Astrocyte (in vitro differentiated cells and primary cell): Measurements from ENCODE around the gene DGKI. TPM values are rescaled to one million over a fixed set of nuclear protein-coding genes. Genes with fewer than 3 reads are reported as not detected.

ENCODE experiments used
- DNase-seq: peaks from one replicate; pipeline ENCODE4 v3.0.0-alpha.2; 2010; ENCODE audit warnings: low read depth
- FAIRE-seq: peaks from 2 replicates; lab custom pipeline; 2011; peaks lifted over from hg19 to GRCh38; lab: Jason Lieb, UNC
- H2AFZ ChIP-seq: 2 replicates; pipeline ENCODE4 v1.6.0; 2012; ENCODE audit warnings: low read depth, low read length, inconsistent platforms
- H3K27ac ChIP-seq: 2 replicates; pipeline ENCODE4 v1.5.1; 2011; ENCODE audit warnings: low read depth, low read length, inconsistent platforms
- H3K27me3 ChIP-seq: 2 replicates; pipeline ENCODE4 v1.6.0; 2011; ENCODE audit warnings: low read length, inconsistent platforms; ENCODE audit not compliant: insufficient read depth
- H3K36me3 ChIP-seq: 2 replicates; pipeline ENCODE4 v1.5.1; 2011; ENCODE audit warnings: low read length, inconsistent platforms; ENCODE audit not compliant: insufficient read depth
- H3K4me1 ChIP-seq: 2 replicates; pipeline ENCODE4 v1.5.1; 2011; ENCODE audit warnings: low read length, inconsistent platforms; ENCODE audit not compliant: insufficient read depth
- H3K4me2 ChIP-seq: 2 replicates; pipeline ENCODE4 v1.6.0; 2012; ENCODE audit warnings: low read length, inconsistent platforms
- H3K4me3 ChIP-seq: 2 replicates; pipeline ENCODE4 v1.5.1; 2011; ENCODE audit warnings: low read depth, mild to moderate bottlenecking, low read length, inconsistent platforms; ENCODE audit not compliant: insufficient read depth
- H3K79me2 ChIP-seq: 2 replicates; pipeline ENCODE4 v1.6.0; 2012; ENCODE audit warnings: mild to moderate bottlenecking, low read length, inconsistent platforms; ENCODE audit not compliant: insufficient read depth
- H3K9ac ChIP-seq: 2 replicates; pipeline ENCODE4 v1.6.0; 2012; ENCODE audit warnings: mild to moderate bottlenecking, low read length, inconsistent platforms
- H3K9me3 ChIP-seq: 2 replicates; pipeline ENCODE4 v1.5.1; 2012; ENCODE audit warnings: low read depth, mild to moderate bottlenecking, low read length, inconsistent platforms; ENCODE audit not compliant: insufficient read depth
- H4K20me1 ChIP-seq: 2 replicates; pipeline ENCODE4 v1.6.0; 2012; ENCODE audit warnings: low read length, inconsistent platforms; ENCODE audit not compliant: insufficient read depth
- H3K27ac Mint-ChIP-seq: one replicate; pipeline ENCODE4 v1.8.0; 2021; ENCODE audit warnings: mild to moderate bottlenecking, mixed read lengths; ENCODE audit not compliant: unreplicated experiment
- H3K27me3 Mint-ChIP-seq: one replicate; pipeline ENCODE4 v1.8.0; 2021; ENCODE audit warnings: low read depth, mixed read lengths; ENCODE audit not compliant: unreplicated experiment
- H3K36me3 Mint-ChIP-seq: one replicate; pipeline ENCODE4 v1.8.0; 2021; ENCODE audit warnings: low read depth, mixed read lengths; ENCODE audit not compliant: unreplicated experiment
- H3K4me1 Mint-ChIP-seq: one replicate; pipeline ENCODE4 v1.8.0; 2021; ENCODE audit warnings: low read depth, mixed read lengths; ENCODE audit not compliant: unreplicated experiment
- H3K4me3 Mint-ChIP-seq: one replicate; pipeline ENCODE4 v1.8.0; 2021; ENCODE audit warnings: mild to moderate bottlenecking, moderate library complexity, mixed read lengths; ENCODE audit not compliant: unreplicated experiment
- H3K9me3 Mint-ChIP-seq: one replicate; pipeline ENCODE4 v1.8.0; 2021; ENCODE audit warnings: mild to moderate bottlenecking, mixed read lengths; ENCODE audit not compliant: unreplicated experiment
- CTCF ChIP-seq: IDR thresholded peaks from 2 replicates; pipeline ENCODE4 v1.5.1; 2011; ENCODE audit warnings: low read depth, mild to moderate bottlenecking, inconsistent platforms, low read length, moderate library complexity; ENCODE audit not compliant: insufficient read depth
- EZH2 ChIP-seq: IDR thresholded peaks from 2 replicates; pipeline ENCODE4 v1.6.1; 2012; ENCODE audit warnings: mild to moderate bottlenecking, low read length, inconsistent platforms; ENCODE audit not compliant: insufficient read depth
- total RNA-seq: library from RNA; stranded (reverse); gene quantifications from 2 replicates; pipeline ENCODE4 v1.2.1, GENCODE V29; 2021

The DGKI gene
- total RNA-seq, 1 donor from 2014 or later: 6.3 TPM

- no peaks in the 10 kb centered on the region for H3K4me1 ChIP-seq
- no peak for DNase-seq
- no peak overlapping the region for H3K4me3 Mint-ChIP-seq
- H3K4me2 ChIP-seq: no peak overlapping the region
- no peaks in the 10 kb centered on the region for H4K20me1 ChIP-seq
- H2AFZ ChIP-seq: no peak overlapping the region
- peaks cover 5% of the 10 kb centered on the region for H3K4me1 Mint-ChIP-seq
- no peak overlapping the region for H3K27ac ChIP-seq
- FAIRE-seq: no peak
- H3K36me3 Mint-ChIP-seq: no peaks in the 10 kb centered on the region
- no peaks in the 10 kb centered on the region for H3K79me2 ChIP-seq
- TF ChIP-seq CTCF (no peak), EZH2 (no peak)
- H3K9ac ChIP-seq: no peak overlapping the region
- H3K36me3 ChIP-seq: no peaks in the 10 kb centered on the region
- no peaks in the 10 kb centered on the region for H3K9me3 ChIP-seq
- no peaks in the 10 kb centered on the region for H3K27me3 Mint-ChIP-seq
- H3K9me3 Mint-ChIP-seq: no peaks in the 10 kb centered on the region
- no peaks in the 10 kb centered on the region for H3K27me3 ChIP-seq
- no peak overlapping the region for H3K4me3 ChIP-seq
- H3K27ac Mint-ChIP-seq: no peak overlapping the region
Measured at GRCh38 chr7:137609500-137609899, 237.3 kb downstream of the DGKI start.

- Mint-ChIP-seq H3K9me3 (no peaks in the 10 kb centered on the region), H3K27me3 (peaks cover 3% of the 10 kb centered on the region), H3K27ac (no peak overlapping the region), H3K4me1 (no peaks in the 10 kb centered on the region), H3K36me3 (no peaks in the 10 kb centered on the region), H3K4me3 (no peak overlapping the region)
- DNase-seq (peak; percentile 33), FAIRE-seq (no peak)
- peak; percentile 34 for TF ChIP-seq CTCF
- no peak for TF ChIP-seq EZH2
- no peak overlapping the region for H2AFZ ChIP-seq
- H3K4me2 ChIP-seq: no peak overlapping the region
- no peak overlapping the region for H3K27ac ChIP-seq
- no peaks in the 10 kb centered on the region for H3K27me3 ChIP-seq
- H3K9ac ChIP-seq: no peak overlapping the region
- no peaks in the 10 kb centered on the region for H3K4me1 ChIP-seq
- no peaks in the 10 kb centered on the region for H3K36me3 ChIP-seq
- H4K20me1 ChIP-seq: no peaks in the 10 kb centered on the region
- H3K4me3 ChIP-seq: no peak overlapping the region
- H3K9me3 ChIP-seq: no peaks in the 10 kb centered on the region
- no peaks in the 10 kb centered on the region for H3K79me2 ChIP-seq
Measured at GRCh38 chr7:137606061-137606674, 240.6 kb downstream of the DGKI start.

- H3K9me3 Mint-ChIP-seq: no peaks in the 10 kb centered on the region
- H3K4me3 Mint-ChIP-seq: no peak overlapping the region
- H3K9ac ChIP-seq: no peak overlapping the region
- no peaks in the 10 kb centered on the region for H3K36me3 Mint-ChIP-seq
- H3K27me3 ChIP-seq: no peaks in the 10 kb centered on the region
- H3K4me3 ChIP-seq: no peak overlapping the region
- no peak overlapping the region for H3K27ac Mint-ChIP-seq
- FAIRE-seq (no peak), DNase-seq (no peak)
- no peaks in the 10 kb centered on the region for H3K36me3 ChIP-seq
- H3K27me3 Mint-ChIP-seq: peaks cover 3% of the 10 kb centered on the region
- H3K9me3 ChIP-seq: no peaks in the 10 kb centered on the region
- no peaks in the 10 kb centered on the region for H4K20me1 ChIP-seq
- H3K79me2 ChIP-seq: no peaks in the 10 kb centered on the region
- H3K27ac ChIP-seq: no peak overlapping the region
- no peaks in the 10 kb centered on the region for H3K4me1 ChIP-seq
- TF ChIP-seq CTCF: no peak
- no peak for TF ChIP-seq EZH2
- H2AFZ ChIP-seq: no peak overlapping the region
- H3K4me1 Mint-ChIP-seq: no peaks in the 10 kb centered on the region
- H3K4me2 ChIP-seq: no peak overlapping the region
Measured at GRCh38 chr7:137603043-137603442, 243.7 kb downstream of the DGKI start.
